SK-N-MC (cell line): ENCODE measurements around the gene CDH11.

Source experiments
- EZH2 ChIP-seq: fragments of 200-600 bp; sonication (generic); IDR thresholded peaks from one replicate; pipeline ENCODE4 v1.6.1; 2017; ENCODE audit warnings: antibody characterized with exemption
- FOXP2 ChIP-seq: optimal IDR thresholded peaks from 2 replicates; pipeline ENCODE3; 2011; ENCODE audit warnings: mild to moderate bottlenecking, moderate library complexity; ENCODE audit not compliant: insufficient read depth; ENCODE audit errors: extremely low read length, control extremely low read depth
- POLR2AphosphoS5 ChIP-seq: IDR thresholded peaks from 2 replicates; pipeline ENCODE4 v1.6.1; 2012; ENCODE audit warnings: mild to moderate bottlenecking, low read depth, low read length, borderline replicate concordance

GRCh38 chr16:65119435-65119834 lies 2.4 kb downstream of the CDH11 start:
- TF ChIP-seq POLR2AphosphoS5 (no peak), EZH2 (no peak), FOXP2 (no peak)
